GM12892 (cell line): ENCODE data around the gene TSHZ1.

Experiments used
- POLR2A ChIP-seq: IDR thresholded peaks from 2 replicates; pipeline ENCODE4 v1.6.1; 2011; ENCODE audit warnings: low read depth, low read length, control low read depth
- POLR2AphosphoS5 ChIP-seq: IDR thresholded peaks from 2 replicates; pipeline ENCODE4 v1.6.1; 2011; ENCODE audit warnings: low read depth, low read length, control low read depth
- TAF1 ChIP-seq: IDR thresholded peaks from 2 replicates; pipeline ENCODE4 v1.6.1; 2011; ENCODE audit warnings: low read depth, mild to moderate bottlenecking, control low read depth, low read length, borderline replicate concordance

- TF ChIP-seq POLR2A = no peak
- TF ChIP-seq TAF1 = no peak
- TF ChIP-seq POLR2AphosphoS5 = no peak
These were observed 18.4 kb downstream of the TSHZ1 start for GRCh38 chr18:75228967-75229366.
